ENCODE results near the gene SGTB.

SGTB gene

GRCh38 chr5:65708145-65708544, 13.8 kb downstream of the SGTB start:
- no peak for TF ChIP-seq TAF1 (IDR thresholded peaks at IDR 0.05; ENCODE audit: borderline replicate concordance, insufficient read depth, low read length)
- no peak for TF ChIP-seq FOXP2 (optimal IDR thresholded peaks at IDR 0.05; ENCODE audit: borderline replicate concordance, extremely low read depth, extremely low read length, insufficient read depth)
- no peak for TF ChIP-seq SIN3A (IDR thresholded peaks at IDR 0.05; ENCODE audit: borderline replicate concordance, insufficient read depth, low read length)
- TF ChIP-seq REST (IDR thresholded peaks at IDR 0.05; ENCODE audit: insufficient read depth in 1 of 2, low read depth in 2 of 2, low read length in 2 of 2) = no peak
- TF ChIP-seq POLR2AphosphoS5 (IDR thresholded peaks at IDR 0.05; ENCODE audit: low read depth, low read length) = no peak

- TF ChIP-seq SIN3A (IDR thresholded peaks at IDR 0.05; ENCODE audit: borderline replicate concordance, insufficient read depth, low read length) (no peak), REST (IDR thresholded peaks at IDR 0.05; ENCODE audit: insufficient read depth in 1 of 2, low read depth in 2 of 2, low read length in 2 of 2) (no peak), POLR2AphosphoS5 (IDR thresholded peaks at IDR 0.05; ENCODE audit: low read depth, low read length) (no peak), FOXP2 (optimal IDR thresholded peaks at IDR 0.05; ENCODE audit: borderline replicate concordance, extremely low read depth, extremely low read length, insufficient read depth) (no peak), TAF1 (IDR thresholded peaks at IDR 0.05; ENCODE audit: borderline replicate concordance, insufficient read depth, low read length) (no peak)
Measured at GRCh38 chr5:65707663-65708062, 14.2 kb downstream of the SGTB start.

GRCh38 chr5:65704621-65705239, 17.2 kb downstream of the SGTB start:
- no peak for TF ChIP-seq REST (IDR thresholded peaks at IDR 0.05; ENCODE audit: insufficient read depth in 1 of 2, low read depth in 2 of 2, low read length in 2 of 2)
- no peak for TF ChIP-seq FOXP2 (optimal IDR thresholded peaks at IDR 0.05; ENCODE audit: borderline replicate concordance, extremely low read depth, extremely low read length, insufficient read depth)
- TF ChIP-seq SIN3A (IDR thresholded peaks at IDR 0.05; ENCODE audit: borderline replicate concordance, insufficient read depth, low read length) = no peak
- TF ChIP-seq TAF1 (IDR thresholded peaks at IDR 0.05; ENCODE audit: borderline replicate concordance, insufficient read depth, low read length) = no peak
- TF ChIP-seq POLR2AphosphoS5 (IDR thresholded peaks at IDR 0.05; ENCODE audit: low read depth, low read length) = no peak

GRCh38 chr5:65702036-65702435, 19.9 kb downstream of the SGTB start:
- TF ChIP-seq REST (IDR thresholded peaks at IDR 0.05; ENCODE audit: insufficient read depth in 1 of 2, low read depth in 2 of 2, low read length in 2 of 2) (no peak), POLR2AphosphoS5 (IDR thresholded peaks at IDR 0.05; ENCODE audit: low read depth, low read length) (no peak), FOXP2 (optimal IDR thresholded peaks at IDR 0.05; ENCODE audit: borderline replicate concordance, extremely low read depth, extremely low read length, insufficient read depth) (no peak), TAF1 (IDR thresholded peaks at IDR 0.05; ENCODE audit: borderline replicate concordance, insufficient read depth, low read length) (no peak), SIN3A (IDR thresholded peaks at IDR 0.05; ENCODE audit: borderline replicate concordance, insufficient read depth, low read length) (no peak)
